Subcutaneous abdominal adipose tissue (tissue), 5 donors: ENCODE measurements around the gene TRAF4.
A peak's percentile ranks its signal among the peaks of the same experiment; 100 is the strongest.
"Not testable (repeated sequence)": the region's sequence is repeated elsewhere in the genome, so short reads cannot be mapped to it uniquely, and the experiment has no call there.

ENCODE experiments used
- H3K27ac ChIP-seq: one replicate; pipeline ENCODE4 v1.7.0; 2013; ENCODE audit warnings: low read depth, mild to moderate bottlenecking, inconsistent platforms, low read length, moderate library complexity
- H3K27me3 ChIP-seq, 5 donors: one replicate each; pipeline ENCODE4 v1.7.0; 2013; ENCODE audit warnings: low read length in 5 of 5, inconsistent platforms in 1 of 5; ENCODE audit not compliant: control insufficient read depth in 5 of 5, insufficient read depth in 4 of 5
- H3K36me3 ChIP-seq, 5 donors: one replicate each; pipeline ENCODE4 v1.7.0; 2013; ENCODE audit warnings: low read length in 5 of 5; ENCODE audit not compliant: control insufficient read depth in 5 of 5, insufficient read depth in 5 of 5
- H3K4me1 ChIP-seq, 5 donors: one replicate each; pipeline ENCODE4 v1.7.0; 2013; ENCODE audit warnings: low read length in 5 of 5, mild to moderate bottlenecking in 3 of 5, moderate library complexity in 1 of 5; ENCODE audit not compliant: control insufficient read depth in 5 of 5, insufficient read depth in 5 of 5
- H3K4me3 ChIP-seq, 5 donors: one replicate each; pipeline ENCODE4 v1.7.0; 2013; ENCODE audit warnings: low read length in 5 of 5, low read depth in 1 of 5
- H3K9ac ChIP-seq, 5 donors: one replicate each; pipeline ENCODE4 v1.7.0; 2013; ENCODE audit warnings: low read length in 5 of 5, mild to moderate bottlenecking in 4 of 5, moderate library complexity in 3 of 5
- H3K9me3 ChIP-seq, 5 donors: one replicate each; pipeline ENCODE4 v1.7.0; 2013; ENCODE audit warnings: low read length in 5 of 5; ENCODE audit not compliant: control insufficient read depth in 5 of 5
- donor health status: healthy.
- donor health status: healthy.
- donor health status: healthy.
- donor health status: healthy.
- donor health status: healthy.

Gene TRAF4

DNA sequence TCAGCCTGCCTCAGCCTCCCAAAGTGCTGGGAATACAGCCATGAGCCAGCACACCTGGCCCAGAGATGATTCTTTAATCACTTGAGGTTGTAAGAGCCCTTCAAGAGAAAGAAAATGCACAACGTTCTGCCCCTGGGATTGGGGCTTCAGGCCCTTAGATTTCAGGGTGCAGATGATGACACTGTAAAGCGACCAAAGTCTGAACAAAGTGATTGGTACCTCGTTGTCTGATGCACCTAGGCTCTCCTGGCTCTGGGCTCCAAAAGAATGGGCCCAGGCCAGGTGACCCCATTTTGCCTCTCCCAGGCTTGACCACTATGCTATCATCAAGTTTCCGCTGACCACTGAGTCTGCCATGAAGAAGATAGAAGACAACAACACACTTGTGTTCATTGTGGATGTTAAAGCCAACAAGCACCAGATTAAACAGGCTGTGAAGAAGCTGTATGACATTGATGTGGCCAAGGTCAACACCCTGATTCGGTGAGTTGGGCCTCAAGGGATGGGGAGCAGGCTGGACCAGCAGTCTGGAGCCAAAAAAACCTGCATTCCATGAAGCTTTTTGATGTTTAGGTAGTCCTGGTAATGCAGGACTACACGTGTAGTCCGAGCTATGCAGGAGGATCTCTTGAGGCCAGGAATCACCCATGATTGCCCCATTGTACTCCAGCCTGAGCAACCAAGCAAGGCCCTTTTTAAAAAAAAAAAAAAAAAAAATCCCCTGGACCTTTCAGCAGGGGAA is 21.2 kb upstream of the TRAF4 start:
- no peak overlapping the region for H3K4me3 ChIP-seq
- H3K9ac ChIP-seq, result no peak overlapping the region
- no peak overlapping the region for H3K27ac ChIP-seq
- H3K9me3 ChIP-seq, result no peaks in the 10 kb centered on the region
- H3K36me3 ChIP-seq, result peaks cover 8 to 34% (median 30%) of the 10 kb centered on the region in 5 donors
- peaks cover 0 to 3% (median 0%) of the 10 kb centered on the region in 5 donors for H3K27me3 ChIP-seq
- H3K4me1 ChIP-seq, result peaks cover 14 to 68% (median 62%) of the 10 kb centered on the region in 5 donors

DNA sequence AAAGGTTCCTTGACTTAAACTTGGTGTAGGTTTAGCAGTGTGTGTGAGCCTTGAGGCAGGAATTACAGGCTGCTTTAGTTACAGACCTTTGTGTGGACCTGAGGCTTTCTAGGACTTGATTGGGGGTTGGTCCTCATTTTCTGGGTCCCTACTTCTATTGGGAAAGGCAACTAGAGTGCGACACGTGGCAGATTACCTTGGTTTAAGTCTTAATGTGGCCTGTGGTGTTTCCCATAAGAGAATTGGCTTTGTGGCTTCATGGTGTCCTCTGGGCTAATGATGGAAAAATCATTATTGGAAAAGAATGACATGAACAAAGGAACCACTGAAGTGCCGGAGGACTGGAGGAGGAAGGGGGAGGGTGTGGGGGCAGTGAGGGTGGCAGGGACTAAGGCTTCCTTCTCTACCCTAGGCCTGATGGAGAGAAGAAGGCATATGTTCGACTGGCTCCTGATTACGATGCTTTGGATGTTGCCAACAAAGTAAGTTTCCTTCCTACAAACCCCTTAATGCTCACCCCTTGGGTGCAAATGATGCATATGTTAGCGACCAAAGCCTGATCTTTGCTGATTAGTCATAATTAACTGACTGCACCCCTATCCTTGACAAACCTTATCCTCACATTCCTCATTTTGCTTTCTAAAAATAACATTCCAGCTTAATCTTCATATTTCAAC is 20.5 kb upstream of the TRAF4 start:
- no peak overlapping the region for H3K27ac ChIP-seq
- H3K9ac ChIP-seq, result no peak overlapping the region
- H3K4me1 ChIP-seq, result peaks cover 14 to 69% (median 64%) of the 10 kb centered on the region in 5 donors

DNA sequence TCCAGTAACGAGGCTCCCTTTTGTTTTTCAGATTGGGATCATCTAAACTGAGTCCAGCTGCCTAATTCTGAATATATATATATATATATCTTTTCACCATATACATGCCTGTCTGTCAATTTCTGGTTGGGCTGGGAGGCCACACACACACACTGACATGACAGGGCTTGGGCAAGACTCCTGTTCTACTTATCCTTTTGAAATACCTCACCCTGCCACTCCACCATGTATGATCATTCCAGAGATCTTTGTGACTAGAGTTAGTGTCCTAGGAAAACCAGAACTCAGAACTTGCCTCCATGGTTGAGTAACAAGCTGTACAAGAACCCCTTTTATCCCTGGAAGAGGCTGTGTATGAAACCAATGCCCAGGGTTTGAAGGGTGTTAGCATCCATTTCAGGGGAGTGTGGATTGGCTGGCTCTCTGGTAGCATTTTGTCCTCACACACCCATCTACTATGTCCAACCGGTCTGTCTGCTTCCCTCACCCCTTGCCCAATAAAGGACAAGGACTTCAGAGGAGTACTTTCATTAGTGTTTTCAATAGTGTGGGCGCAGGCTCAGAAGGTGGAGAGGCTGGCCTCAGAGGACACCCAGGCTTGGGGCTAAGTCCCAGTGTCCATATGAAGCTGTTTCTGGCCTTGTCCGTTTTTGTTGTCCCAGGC is 19.8 kb upstream of the TRAF4 start:
- H3K4me3 ChIP-seq, H3K9me3 ChIP-seq, H3K27me3 ChIP-seq, H3K9ac ChIP-seq: not testable (repeated sequence)
- Histone ChIP-seq H3K36me3 (peaks cover 8 to 34% (median 30%) of the 10 kb centered on the region in 5 donors), H3K4me1 (peaks cover 14 to 66% (median 60%) of the 10 kb centered on the region in 5 donors), H3K27ac (peak overlapping the region; percentile 17)

More for the DNA sequence above, 20.5 kb upstream of the TRAF4 start:
- H3K36me3 ChIP-seq, result peaks cover 8 to 34% (median 30%) of the 10 kb centered on the region in 5 donors
- H3K27me3 ChIP-seq, result peaks cover 0 to 3% (median 0%) of the 10 kb centered on the region in 5 donors
- no peak overlapping the region for H3K4me3 ChIP-seq
- no peaks in the 10 kb centered on the region for H3K9me3 ChIP-seq

DNA sequence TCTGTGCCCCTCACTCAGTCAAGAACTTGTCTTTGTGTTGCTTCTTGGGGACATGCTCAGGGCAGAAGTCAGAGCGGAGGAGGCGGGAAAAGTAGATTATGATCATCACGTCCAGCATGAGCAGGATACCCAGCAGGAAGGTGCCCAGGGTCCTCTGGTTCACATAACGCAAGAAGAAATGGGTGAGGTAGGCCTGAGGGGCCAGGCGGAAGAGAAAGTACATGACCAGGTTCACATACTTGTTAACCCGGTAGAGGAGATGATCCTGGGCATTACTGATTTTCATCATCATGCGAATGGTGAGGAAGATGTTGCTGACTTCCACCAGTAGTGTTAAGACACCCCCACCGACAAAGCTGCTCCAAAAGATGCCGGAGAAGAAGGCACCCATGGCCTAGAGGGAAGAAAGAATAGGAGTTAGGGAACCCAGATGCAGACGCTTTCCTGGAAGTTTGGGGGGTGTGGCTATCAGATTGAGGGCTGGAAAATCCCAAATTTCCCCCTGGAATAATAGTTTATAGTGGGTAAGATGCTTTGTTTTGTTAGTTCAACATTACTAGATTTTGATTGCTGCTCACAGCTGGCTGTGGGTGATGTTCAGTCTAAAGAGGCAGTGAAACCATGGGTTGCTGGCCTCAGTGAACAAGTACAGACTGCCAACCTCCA is 19.2 kb upstream of the TRAF4 start:
- Histone ChIP-seq H3K4me1 (peaks cover 14 to 66% (median 60%) of the 10 kb centered on the region in 5 donors), H3K9ac (no peak overlapping the region), H3K4me3 (no peak overlapping the region), H3K36me3 (peaks cover 8 to 34% (median 30%) of the 10 kb centered on the region in 5 donors), H3K27ac (peak overlapping the region; percentile 54), H3K27me3 (peaks cover 0 to 3% (median 0%) of the 10 kb centered on the region in 5 donors), H3K9me3 (no peaks in the 10 kb centered on the region)

DNA sequence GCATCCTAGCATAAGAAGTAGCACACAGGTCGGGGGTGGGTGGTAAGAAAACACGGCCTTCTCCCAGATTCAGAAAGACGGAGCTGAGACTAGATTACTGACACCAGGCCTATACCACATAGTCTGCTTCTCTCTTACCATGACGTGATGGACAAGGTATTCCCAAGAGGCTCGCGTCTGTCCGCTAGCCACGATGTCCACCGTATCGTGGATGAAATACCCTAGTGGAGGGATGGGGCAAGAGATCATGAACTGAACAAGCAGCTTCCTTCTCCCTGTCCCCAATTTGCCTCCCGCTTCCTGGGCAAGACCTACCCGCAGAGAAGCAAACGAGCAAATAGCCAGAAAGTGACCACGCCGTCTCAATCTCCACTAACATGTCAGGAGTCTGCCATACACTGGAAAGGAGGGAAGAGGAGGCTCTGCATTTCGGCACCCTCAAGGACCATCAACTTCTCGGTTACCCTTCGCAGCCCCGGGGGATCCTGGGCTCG is 18.6 kb upstream of the TRAF4 start:
- peak overlapping the region; percentile 35 to 95 (median 60) for H3K4me3 ChIP-seq
- H3K4me1 ChIP-seq, result peaks cover 11 to 60% (median 58%) of the 10 kb centered on the region in 5 donors
- no peaks in the 10 kb centered on the region for H3K9me3 ChIP-seq
- H3K9ac ChIP-seq, result peak overlapping the region in 4 of 5 donors; percentile 51 to 76 (median 66)
- peaks cover 8 to 34% (median 30%) of the 10 kb centered on the region in 5 donors for H3K36me3 ChIP-seq
- H3K27me3 ChIP-seq, result no peaks in the 10 kb centered on the region
- H3K27ac ChIP-seq, result peak overlapping the region; percentile 54

DNA sequence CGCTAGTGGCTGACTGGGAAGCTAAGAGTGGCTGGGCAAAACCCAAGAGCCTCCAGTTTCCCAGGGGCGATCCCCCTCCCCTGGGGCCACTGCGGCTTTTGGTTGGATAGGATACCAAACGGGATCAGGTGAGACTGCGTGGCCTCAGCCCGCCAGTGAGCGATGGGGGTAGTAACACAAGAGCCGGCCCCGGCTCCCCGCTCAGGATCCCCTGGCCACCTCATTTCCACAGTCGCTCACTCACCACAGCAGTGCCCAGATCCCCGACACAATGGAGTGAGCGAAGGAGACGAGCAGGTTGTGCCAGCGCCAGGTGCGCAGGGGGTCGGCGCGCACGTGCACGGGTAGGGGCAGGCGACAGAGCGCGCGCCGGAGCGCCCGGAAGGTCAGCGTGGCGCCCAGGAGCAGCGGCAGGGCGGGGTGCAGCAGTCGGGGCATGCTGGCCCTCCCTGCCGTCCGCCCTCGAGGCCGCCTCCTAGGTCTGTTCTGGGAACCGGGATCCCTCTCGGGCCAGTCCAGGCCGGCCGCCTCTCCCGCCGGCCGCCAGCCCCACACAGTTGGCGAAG is 18.1 kb upstream of the TRAF4 start:
- Histone ChIP-seq H3K9me3 (no peaks in the 10 kb centered on the region), H3K36me3 (peaks cover 8 to 34% (median 30%) of the 10 kb centered on the region in 5 donors), H3K27ac (peak overlapping the region; percentile 54), H3K4me3 (peak overlapping the region; percentile 35 to 95 (median 60)), H3K9ac (peak overlapping the region in 4 of 5 donors; percentile 51 to 76 (median 66)), H3K27me3 (no peaks in the 10 kb centered on the region), H3K4me1 (peaks cover 9 to 55% (median 52%) of the 10 kb centered on the region in 5 donors)

DNA sequence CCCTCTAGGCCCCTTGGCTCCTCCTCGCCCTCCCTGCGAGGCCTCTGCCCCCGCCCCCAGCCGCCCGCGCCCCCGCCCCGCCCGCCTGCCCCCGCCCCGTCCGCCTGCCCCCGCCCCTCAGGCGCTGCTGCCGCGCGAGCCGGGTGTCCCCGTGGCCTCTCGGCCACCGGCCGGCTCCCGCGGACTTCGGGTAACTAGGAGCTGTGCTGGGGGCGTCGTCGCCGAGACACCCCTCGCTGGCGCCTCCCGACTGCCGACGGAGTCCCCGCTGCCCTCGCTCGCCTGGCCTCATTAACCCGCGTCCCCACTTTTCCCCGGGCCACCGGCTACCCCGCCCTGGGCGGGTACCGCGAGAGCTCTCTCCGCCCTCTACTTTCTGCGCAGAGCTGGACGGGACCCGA is 17.6 kb upstream of the TRAF4 start, which contains the start of gene TLCD1:
TLCD1 (minus strand) TSS at position 8 of the 401 bp plus-strand sequence. CDS start 136 bp downstream, outside the sequence.
- H3K4me1 ChIP-seq, result peaks cover 9 to 50% (median 47%) of the 10 kb centered on the region in 5 donors
- H3K27me3 ChIP-seq, result no peaks in the 10 kb centered on the region
- H3K36me3 ChIP-seq, result peaks cover 8 to 34% (median 30%) of the 10 kb centered on the region in 5 donors
- peak within 1 kb of the TSS in 4 of 5 donors; percentile 58 to 78 (median 71) for H3K9ac ChIP-seq
- no peaks in the 10 kb centered on the region for H3K9me3 ChIP-seq
- peak within 1 kb of the TSS; percentile 65 for H3K27ac ChIP-seq
- peak within 1 kb of the TSS; percentile 41 to 95 (median 72) for H3K4me3 ChIP-seq

DNA sequence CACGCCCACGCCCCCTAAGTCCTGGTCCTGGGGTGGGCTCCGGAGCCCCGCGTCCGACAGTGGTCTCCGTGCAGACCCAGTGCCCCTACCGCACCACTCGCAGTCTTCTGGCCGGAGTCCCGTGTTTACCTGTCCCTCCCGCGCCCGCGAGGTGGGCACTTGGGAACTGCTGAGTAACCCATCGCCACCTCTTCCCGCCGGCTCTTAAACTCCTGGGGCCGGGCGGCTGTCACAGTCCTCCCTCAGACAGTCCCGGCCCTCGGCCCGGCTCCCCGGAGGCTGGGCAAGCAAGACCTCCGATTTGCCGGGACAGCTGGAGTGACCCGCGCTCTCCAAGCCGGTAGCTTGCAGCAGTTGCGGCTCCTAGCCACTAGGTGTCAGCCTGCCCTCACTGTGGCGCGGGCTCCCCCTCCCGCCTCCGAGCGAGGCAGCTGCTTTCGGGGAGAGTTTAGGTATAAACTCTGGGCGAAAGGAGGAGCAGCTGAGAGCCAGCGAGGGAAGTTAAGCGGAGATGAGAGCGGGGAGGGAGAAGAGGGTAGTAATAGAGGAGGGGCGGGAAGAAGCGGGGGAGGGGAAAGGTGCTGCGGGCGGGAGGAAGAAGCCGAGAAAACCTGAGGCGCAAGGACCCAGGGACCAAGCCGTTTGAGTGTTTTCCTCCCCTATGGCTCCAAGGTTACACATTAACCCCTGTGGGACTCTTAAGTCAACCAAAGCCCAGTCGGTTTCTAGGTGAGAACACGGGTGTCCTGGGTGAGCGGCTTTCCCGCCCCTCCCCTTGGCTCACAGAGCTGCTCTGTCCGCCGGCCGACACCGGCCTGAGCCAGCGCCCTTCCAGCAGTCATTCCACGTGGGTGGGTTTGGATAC is 17.0 kb upstream of the TRAF4 start:
- H3K27me3 ChIP-seq, result no peaks in the 10 kb centered on the region
- H3K9me3 ChIP-seq, result no peaks in the 10 kb centered on the region
- H3K4me1 ChIP-seq, result peaks cover 5 to 44% (median 41%) of the 10 kb centered on the region in 5 donors
- peaks cover 5 to 29% (median 25%) of the 10 kb centered on the region in 5 donors for H3K36me3 ChIP-seq
- H3K4me3 ChIP-seq, result peak overlapping the region; percentile 41 to 95 (median 72)
- H3K27ac ChIP-seq, result peak overlapping the region; percentile 65
- H3K9ac ChIP-seq, result peak overlapping the region in 4 of 5 donors; percentile 30 to 78 (median 66)
